Activated T-helper 2 cell treated with anti-CD3 and anti-CD28 coated beads, Interferon-gamma antibody, Interleukin-2, Interleukin-4, amounts not matched to agents 10 μg/mL and 5 μg/mL and 100 μg/mL, durations not matched to agents 14 hours and 24 hours and 36 hours (primary cell): ENCODE results near the gene SDK2. TPM values are rescaled to one million over a fixed set of nuclear protein-coding genes. Genes with fewer than 3 reads are reported as not detected.

Source experiments
- DNase-seq: peaks from one replicate; pipeline ENCODE4 v3.0.0; 2021; ENCODE audit warnings: low spot score
- H3K27ac Mint-ChIP-seq: one replicate; pipeline ENCODE4 v1.8.0; 2021; ENCODE audit warnings: mixed read lengths
- H3K27me3 Mint-ChIP-seq: one replicate; pipeline ENCODE4 v1.8.0; 2021; ENCODE audit warnings: low read depth, mixed read lengths
- H3K36me3 Mint-ChIP-seq: one replicate; pipeline ENCODE4 v1.8.0; 2021; ENCODE audit warnings: low read depth, mixed read lengths
- H3K4me1 Mint-ChIP-seq: one replicate; pipeline ENCODE4 v1.8.0; 2021; ENCODE audit warnings: low read depth, mixed read lengths
- H3K4me3 Mint-ChIP-seq: one replicate; pipeline ENCODE4 v1.8.0; 2021; ENCODE audit warnings: low read depth, mild to moderate bottlenecking, moderate library complexity, mixed read lengths
- H3K9me3 Mint-ChIP-seq: one replicate; pipeline ENCODE4 v1.8.0; 2021; ENCODE audit warnings: mixed read lengths
- intact Hi-C: fragments of 100-400 bp; cut with micrococcal nuclease; formaldehyde crosslinking; loops from one replicate; pipeline ENCODE4 v1.15.1; 2023
- total RNA-seq: library from RNA; stranded (reverse); gene quantifications from 2 replicates; pipeline ENCODE4 v1.2.3, GENCODE V29; 2022

The SDK2 gene
- total RNA-seq, 1 donor from 2014 or later, result 0.07 TPM

DNA sequence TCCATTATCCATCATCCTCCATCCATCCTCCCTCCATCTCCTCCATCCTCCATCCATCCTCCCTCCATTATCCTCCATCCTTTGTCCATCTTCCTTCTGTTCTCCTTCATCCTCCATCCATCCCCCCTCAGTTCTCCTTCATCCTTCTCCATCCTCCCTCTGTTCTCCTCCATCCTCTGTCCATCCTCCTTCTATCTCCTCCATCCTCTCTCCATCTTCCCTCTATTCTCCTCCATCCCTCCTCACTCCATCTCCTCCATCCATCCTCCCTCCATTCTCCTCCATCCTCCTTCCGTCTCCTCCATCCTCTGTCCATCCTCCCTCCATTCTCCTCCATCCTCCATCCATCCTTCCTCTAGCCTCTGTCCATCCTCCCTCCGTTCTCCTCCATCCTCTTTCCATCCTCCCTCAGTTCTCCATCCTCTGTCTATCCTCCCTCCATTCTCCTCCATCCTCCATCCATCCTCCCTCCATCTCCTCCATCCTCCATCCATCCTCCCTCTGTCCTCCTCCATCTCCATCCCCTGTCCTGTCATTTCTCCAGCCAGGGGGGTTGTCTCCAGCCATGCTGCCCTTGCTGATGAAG lies 143.7 kb downstream of the SDK2 start:
- H3K27me3 Mint-ChIP-seq, result peaks cover 2% of the 10 kb centered on the region
- no peak overlapping the region for H3K27ac Mint-ChIP-seq
- intact Hi-C loops, result no loop called here
- no peaks in the 10 kb centered on the region for H3K36me3 Mint-ChIP-seq
- no peak overlapping the region for H3K4me3 Mint-ChIP-seq
- H3K4me1 Mint-ChIP-seq, result no peaks in the 10 kb centered on the region
- DNase-seq, result no peak
- no peaks in the 10 kb centered on the region for H3K9me3 Mint-ChIP-seq

GRCh38 chr17:73498886-73499554 lies 145.2 kb downstream of the SDK2 start:
- intact Hi-C loops, result no loop called here
- no peak for DNase-seq
- Mint-ChIP-seq H3K4me1 (no peaks in the 10 kb centered on the region), H3K4me3 (no peak overlapping the region), H3K9me3 (no peaks in the 10 kb centered on the region), H3K27ac (no peak overlapping the region), H3K36me3 (no peaks in the 10 kb centered on the region), H3K27me3 (peaks cover 2% of the 10 kb centered on the region)

DNA sequence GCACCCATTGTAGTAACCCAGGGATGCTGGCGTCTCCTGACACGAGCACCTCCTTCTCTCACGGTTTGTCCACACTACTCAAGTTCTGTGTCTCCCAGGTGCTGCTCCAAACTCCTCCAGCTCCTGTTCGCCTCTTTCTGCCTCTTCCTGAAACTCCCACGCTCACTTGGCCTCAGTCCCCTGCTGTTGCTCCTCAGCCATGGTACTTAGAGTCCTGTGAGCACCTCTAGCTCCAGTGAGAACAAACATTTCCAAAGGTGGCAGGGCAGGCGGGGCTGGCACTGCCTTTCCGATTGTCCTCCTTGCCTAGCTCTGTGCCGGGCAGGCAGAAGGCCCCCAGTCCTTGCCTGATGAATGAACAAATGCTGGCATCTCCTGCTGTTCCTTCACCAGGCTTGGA lies 146.1 kb downstream of the SDK2 start:
- H3K9me3 Mint-ChIP-seq, result no peaks in the 10 kb centered on the region
- H3K27ac Mint-ChIP-seq, result no peak overlapping the region
- intact Hi-C loops, result no loop called here
- H3K27me3 Mint-ChIP-seq, result peaks cover under 1% of the 10 kb centered on the region
- no peak for DNase-seq
- H3K4me3 Mint-ChIP-seq, result no peak overlapping the region
- H3K36me3 Mint-ChIP-seq, result no peaks in the 10 kb centered on the region
- H3K4me1 Mint-ChIP-seq, result no peaks in the 10 kb centered on the region

- Mint-ChIP-seq H3K27ac (no peak overlapping the region), H3K4me3 (no peak overlapping the region), H3K9me3 (no peaks in the 10 kb centered on the region), H3K4me1 (no peaks in the 10 kb centered on the region), H3K27me3 (no peaks in the 10 kb centered on the region), H3K36me3 (no peaks in the 10 kb centered on the region)
- no peak for DNase-seq
- intact Hi-C loops, result no loop called here
Measured at GRCh38 chr17:73497721-73498120, 146.5 kb downstream of the SDK2 start.

DNA sequence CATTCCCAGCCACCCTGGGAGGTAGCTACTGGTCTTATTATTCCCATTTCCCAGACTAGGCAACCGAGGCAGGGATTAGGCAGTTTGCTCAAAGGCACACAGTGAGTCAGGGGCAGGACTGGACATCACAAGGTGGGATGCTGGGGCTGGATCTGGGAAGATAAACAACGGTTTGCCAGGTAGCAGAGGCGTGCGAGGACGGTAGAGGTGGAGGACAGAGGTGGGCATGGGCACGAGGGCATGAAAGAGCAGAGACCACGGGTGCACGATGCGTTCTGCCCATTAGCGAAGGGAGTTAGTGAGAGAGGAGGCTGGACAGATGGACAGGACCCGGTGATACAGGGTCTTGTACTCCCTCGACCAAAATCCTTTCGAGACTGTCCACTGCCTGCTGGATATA lies 148.0 kb downstream of the SDK2 start:
- Mint-ChIP-seq H3K36me3 (no peaks in the 10 kb centered on the region), H3K4me3 (no peak overlapping the region), H3K27me3 (no peaks in the 10 kb centered on the region), H3K4me1 (no peaks in the 10 kb centered on the region), H3K27ac (no peak overlapping the region), H3K9me3 (no peaks in the 10 kb centered on the region)
- DNase-seq, result no peak
- intact Hi-C loops, result no loop called here

GRCh38 chr17:73495641-73496040 lies 148.6 kb downstream of the SDK2 start:
- Mint-ChIP-seq H3K36me3 (no peaks in the 10 kb centered on the region), H3K9me3 (no peaks in the 10 kb centered on the region), H3K27ac (no peak overlapping the region), H3K4me1 (no peaks in the 10 kb centered on the region), H3K4me3 (no peak overlapping the region), H3K27me3 (no peaks in the 10 kb centered on the region)
- no peak for DNase-seq
- intact Hi-C loops, result no loop called here

DNA sequence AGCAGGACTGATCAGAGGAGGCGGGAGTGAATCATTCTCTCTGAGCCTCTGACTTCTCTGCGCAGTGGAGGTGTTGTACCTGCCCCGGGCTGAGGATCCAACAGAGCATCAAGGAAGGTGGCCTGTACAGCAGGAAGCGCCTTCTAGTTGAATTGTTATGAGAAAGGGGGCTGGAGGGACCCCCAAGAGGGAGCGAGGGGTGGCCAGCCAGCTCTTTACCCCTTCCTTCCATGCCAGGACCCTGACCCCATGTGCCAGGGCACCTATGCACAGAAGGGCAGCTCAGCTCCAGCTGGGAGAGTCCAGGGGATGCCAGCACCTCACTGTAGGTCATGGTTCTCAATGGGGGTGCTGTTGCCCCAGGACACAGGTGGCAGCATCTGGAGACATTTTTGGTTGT lies 149.3 kb downstream of the SDK2 start:
- Mint-ChIP-seq H3K27me3 (no peaks in the 10 kb centered on the region), H3K9me3 (no peaks in the 10 kb centered on the region), H3K36me3 (no peaks in the 10 kb centered on the region), H3K4me1 (no peaks in the 10 kb centered on the region), H3K4me3 (no peak overlapping the region), H3K27ac (no peak overlapping the region)
- intact Hi-C loops, result no loop called here
- DNase-seq, result no peak

DNA sequence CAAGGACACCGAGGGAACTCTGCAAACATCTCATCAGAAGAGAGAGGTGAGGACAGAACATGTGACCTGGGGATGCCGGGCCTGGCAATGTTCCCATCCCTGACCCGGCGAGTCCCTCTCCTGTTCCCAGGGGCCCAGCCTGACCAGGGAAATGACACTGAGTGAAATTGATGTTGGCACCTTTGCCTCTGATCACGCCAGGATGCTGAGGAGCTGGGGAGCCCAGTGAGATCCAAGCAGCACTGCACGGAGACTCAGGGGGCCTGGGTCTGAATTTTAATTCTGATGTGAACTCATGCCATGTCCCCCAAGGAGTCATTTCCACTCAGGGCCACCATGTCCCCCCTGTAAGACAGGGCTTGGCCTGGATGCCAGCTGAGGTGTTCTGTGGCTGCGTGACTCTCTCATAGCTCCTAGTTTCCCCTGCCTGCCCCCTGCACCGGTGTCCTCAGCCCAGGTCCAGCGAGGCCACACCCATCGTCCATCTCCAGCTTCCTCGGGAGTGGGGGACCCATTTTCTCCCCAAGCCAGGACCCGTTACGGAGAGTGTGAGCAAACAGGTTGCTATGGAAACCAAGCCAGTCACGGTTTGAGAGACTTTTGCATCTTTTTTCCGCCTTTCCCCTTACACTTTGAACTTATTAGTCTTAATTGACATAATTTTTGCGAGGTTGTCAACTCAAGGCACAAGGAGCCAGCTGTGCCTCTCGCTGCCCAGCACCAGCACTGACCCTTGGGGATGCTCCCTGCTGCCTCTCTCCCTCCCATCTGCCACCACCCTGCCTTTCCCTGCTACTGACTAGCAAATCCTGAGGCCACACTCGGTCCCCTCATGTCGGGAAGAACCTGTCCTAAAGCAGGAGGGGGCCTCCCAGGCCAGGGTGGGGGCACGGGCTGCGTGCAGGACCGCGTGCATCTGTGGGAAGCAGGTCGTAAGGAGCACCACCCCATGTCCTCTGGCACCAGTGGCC lies 150.0 kb downstream of the SDK2 start:
- Mint-ChIP-seq H3K4me3 (no peak overlapping the region), H3K9me3 (no peaks in the 10 kb centered on the region), H3K4me1 (no peaks in the 10 kb centered on the region), H3K27me3 (no peaks in the 10 kb centered on the region), H3K27ac (no peak overlapping the region), H3K36me3 (no peaks in the 10 kb centered on the region)
- no peak for DNase-seq
- intact Hi-C loops, result no loop called here

GRCh38 chr17:73492821-73493814 lies 151.1 kb downstream of the SDK2 start:
- no peaks in the 10 kb centered on the region for H3K9me3 Mint-ChIP-seq
- no peak overlapping the region for H3K4me3 Mint-ChIP-seq
- H3K36me3 Mint-ChIP-seq, result no peaks in the 10 kb centered on the region
- H3K4me1 Mint-ChIP-seq, result no peaks in the 10 kb centered on the region
- DNase-seq, result no peak
- no peak overlapping the region for H3K27ac Mint-ChIP-seq
- no peaks in the 10 kb centered on the region for H3K27me3 Mint-ChIP-seq
- intact Hi-C loops, result no loop called here

DNA sequence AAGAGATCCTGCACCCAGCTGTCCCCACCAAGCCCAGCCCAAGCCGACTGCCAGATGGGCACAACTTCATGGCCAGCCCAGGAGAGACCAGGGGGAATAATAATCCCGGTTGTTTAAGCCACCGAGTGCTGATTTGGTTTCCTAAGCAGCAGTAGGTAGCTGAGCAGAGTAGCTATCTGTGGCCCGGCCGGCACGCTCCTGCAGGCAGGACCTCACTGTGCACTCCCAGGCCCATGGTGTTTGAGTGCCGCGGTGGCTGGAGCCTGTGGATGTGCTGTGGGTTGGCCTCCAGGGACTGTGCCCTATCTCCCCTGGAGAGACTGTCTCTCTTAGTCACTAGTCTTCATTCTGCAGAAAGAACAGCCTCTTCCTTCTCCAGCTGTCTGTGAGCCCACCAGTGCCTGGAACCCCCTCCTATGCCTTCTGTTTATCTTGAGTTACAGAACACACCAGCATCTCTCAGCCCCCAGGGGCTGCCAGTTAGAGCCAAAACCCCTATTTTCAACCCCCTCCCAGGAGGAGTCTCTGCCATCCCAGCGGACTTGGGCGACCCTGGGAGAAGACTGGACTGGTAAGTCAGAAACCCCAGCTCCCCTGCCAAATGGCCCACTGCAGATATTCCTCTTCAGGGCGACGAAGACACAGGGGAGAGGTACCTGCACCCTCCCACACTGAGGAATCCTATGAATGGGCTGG lies 152.0 kb downstream of the SDK2 start:
- no peaks in the 10 kb centered on the region for H3K4me1 Mint-ChIP-seq
- H3K27ac Mint-ChIP-seq, result no peak overlapping the region
- intact Hi-C loops, result no loop called here
- no peak for DNase-seq
- no peak overlapping the region for H3K4me3 Mint-ChIP-seq
- H3K27me3 Mint-ChIP-seq, result no peaks in the 10 kb centered on the region
- no peaks in the 10 kb centered on the region for H3K9me3 Mint-ChIP-seq
- H3K36me3 Mint-ChIP-seq, result no peaks in the 10 kb centered on the region

DNA sequence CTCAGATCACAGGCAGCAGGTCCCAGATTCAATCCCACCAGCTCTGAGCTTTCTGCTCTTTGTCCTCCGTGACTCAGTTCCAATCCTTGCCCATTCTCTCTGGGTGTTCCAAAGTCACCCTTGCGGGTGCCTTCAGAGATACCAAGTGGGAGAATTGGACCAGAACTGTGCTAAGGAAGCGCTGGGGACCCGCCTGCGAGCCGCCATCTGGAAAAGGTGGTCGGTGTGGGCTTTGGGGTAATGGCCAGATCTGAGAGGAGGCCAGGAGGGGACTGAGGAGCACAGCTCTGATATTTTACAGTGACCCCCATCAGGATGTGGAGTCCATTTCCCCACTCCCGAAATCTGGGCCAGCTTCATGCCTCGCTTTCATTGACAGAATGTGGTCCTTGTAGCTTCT lies 152.6 kb downstream of the SDK2 start:
- H3K9me3 Mint-ChIP-seq, result no peaks in the 10 kb centered on the region
- no peaks in the 10 kb centered on the region for H3K4me1 Mint-ChIP-seq
- no peak overlapping the region for H3K27ac Mint-ChIP-seq
- no peak overlapping the region for H3K4me3 Mint-ChIP-seq
- H3K27me3 Mint-ChIP-seq, result no peaks in the 10 kb centered on the region
- H3K36me3 Mint-ChIP-seq, result no peaks in the 10 kb centered on the region
- no peak for DNase-seq
- intact Hi-C loops, result no loop called here

DNA sequence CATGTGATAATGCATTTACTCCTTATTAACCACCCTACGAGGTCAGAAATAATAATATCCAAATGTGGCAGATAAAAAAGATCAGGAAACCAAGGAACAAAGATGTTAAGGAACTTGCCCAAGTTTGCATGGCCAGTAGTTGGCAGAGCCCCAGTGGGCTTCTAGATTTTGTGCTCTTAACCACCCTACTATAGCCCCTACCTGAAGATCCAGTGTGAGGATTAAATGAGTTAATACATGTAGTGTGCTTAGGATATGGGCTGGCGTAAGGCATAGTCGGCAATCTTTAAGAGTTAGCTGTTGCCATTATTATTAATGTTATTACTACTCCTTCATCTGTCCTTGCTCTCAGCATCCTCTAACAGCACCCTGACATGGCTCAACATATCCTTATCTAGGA lies 153.4 kb downstream of the SDK2 start:
- intact Hi-C loops, result no loop called here
- Mint-ChIP-seq H3K4me3 (no peak overlapping the region), H3K27ac (no peak overlapping the region), H3K27me3 (no peaks in the 10 kb centered on the region), H3K4me1 (no peaks in the 10 kb centered on the region), H3K36me3 (no peaks in the 10 kb centered on the region), H3K9me3 (no peaks in the 10 kb centered on the region)
- no peak for DNase-seq
